Natural killer cell treated with Interleukin-12 subunit alpha and Interleukin-12 subunit beta and Interleukin-15 and Interleukin-18, amount 100 ng/mL, for 72 hours (primary cell): Measurements from ENCODE around the gene CFAP97D2. TPM values are rescaled to one million over a fixed set of nuclear protein-coding genes. Genes with fewer than 3 reads are reported as not detected.

Experiments
- ATAC-seq, 2 donors: fragments of 150-1000 bp; cut with Tn5 transposase in 1 of 2; sonication (Bioruptor Pico), chemical (Tn5 transposase) in 1 of 2; 2 replicates each; pipeline ENCODE4 v1.10.0; 2021
- DNase-seq: peaks from one replicate; pipeline ENCODE4 v3.0.0; 2022; ENCODE audit warnings: low spot score
- H3K27ac Mint-ChIP-seq, 2 donors: 1 replicate in 1 of 2; 2 replicates in 1 of 2; pipeline ENCODE4 v1.8.0; 2022; ENCODE audit warnings: mixed read lengths in 2 of 2, mild to moderate bottlenecking in 1 of 2, moderate library complexity in 1 of 2
- H3K27me3 Mint-ChIP-seq, 2 donors: 1 replicate in 1 of 2; 2 replicates in 1 of 2; pipeline ENCODE4 v1.8.0; 2022; ENCODE audit warnings: mixed read lengths in 2 of 2
- H3K36me3 Mint-ChIP-seq: one replicate; pipeline ENCODE4 v1.8.0; 2022; ENCODE audit warnings: mixed read lengths
- H3K4me1 Mint-ChIP-seq, 2 donors: 1 replicate in 1 of 2; 2 replicates in 1 of 2; pipeline ENCODE4 v1.8.0; 2022; ENCODE audit warnings: low read depth in 2 of 2, mixed read lengths in 2 of 2, mild to moderate bottlenecking in 1 of 2
- H3K4me3 Mint-ChIP-seq: one replicate; pipeline ENCODE4 v1.8.0; 2022; ENCODE audit warnings: mixed read lengths
- H3K9me3 Mint-ChIP-seq: 2 replicates; pipeline ENCODE4 v1.8.0; 2022; ENCODE audit warnings: mixed read lengths
- total RNA-seq, 2 donors: library from RNA; stranded (reverse); gene quantifications; one replicate each; pipeline ENCODE4 v1.2.3, GENCODE V29; 2022

The CFAP97D2 gene
- total RNA-seq, 2 donors from 2014 or later = not detected

GRCh38 chr13:114136576-114136975, 42.5 kb upstream of the CFAP97D2 start:
- Mint-ChIP-seq H3K27me3 (no peaks in the 10 kb centered on the region), H3K27ac (no peak overlapping the region), H3K36me3 (no peaks in the 10 kb centered on the region), H3K9me3 (no peaks in the 10 kb centered on the region), H3K4me3 (no peak overlapping the region), H3K4me1 (peaks cover 9 to 12% of the 10 kb centered on the region in 2 donors)
- ATAC-seq (no peak), DNase-seq (no peak)

DNA sequence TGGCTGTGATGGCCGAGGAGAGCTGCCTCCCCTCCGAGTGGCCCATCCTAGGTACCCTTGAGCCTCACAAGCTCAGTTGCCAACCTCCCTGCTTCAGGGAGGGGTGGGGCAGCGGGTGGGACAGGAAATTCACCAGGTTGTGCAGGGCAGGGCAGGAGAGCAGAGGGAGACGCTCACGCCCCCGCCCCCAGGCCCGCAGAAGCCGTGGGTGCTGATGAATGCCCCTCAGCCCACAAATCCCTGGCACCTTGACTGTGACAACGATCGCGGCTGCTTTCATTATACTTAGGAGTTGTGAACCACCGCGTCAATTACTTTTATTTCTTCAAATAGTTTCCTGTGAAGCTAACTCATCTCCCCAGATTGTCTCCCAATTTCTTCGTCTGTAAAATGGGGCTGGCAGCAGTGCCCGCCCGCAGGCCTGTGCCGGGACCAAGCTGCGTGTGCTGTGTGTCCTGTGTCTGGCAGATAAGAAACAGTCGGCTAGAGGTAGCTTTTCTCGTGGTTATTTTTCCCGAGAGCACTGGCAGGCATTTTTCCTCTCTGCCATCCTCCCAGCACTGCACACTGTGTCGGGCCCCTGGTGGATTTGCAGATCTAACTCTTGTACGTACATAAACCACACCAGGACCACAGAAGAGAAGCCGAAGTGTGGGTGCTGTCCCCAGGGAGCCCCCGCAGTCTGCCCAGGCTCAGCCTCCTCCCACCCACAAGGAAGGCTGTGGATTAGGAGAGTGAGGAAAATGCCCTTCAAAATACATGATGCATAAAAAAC, 38.7 kb upstream of the CFAP97D2 start:
- Mint-ChIP-seq H3K36me3 (no peaks in the 10 kb centered on the region), H3K4me1 (peaks cover 9 to 12% of the 10 kb centered on the region in 2 donors), H3K4me3 (no peak overlapping the region), H3K9me3 (no peaks in the 10 kb centered on the region), H3K27me3 (no peaks in the 10 kb centered on the region), H3K27ac (no peak overlapping the region)
- DNase-seq (no peak), ATAC-seq (no peak)

DNA sequence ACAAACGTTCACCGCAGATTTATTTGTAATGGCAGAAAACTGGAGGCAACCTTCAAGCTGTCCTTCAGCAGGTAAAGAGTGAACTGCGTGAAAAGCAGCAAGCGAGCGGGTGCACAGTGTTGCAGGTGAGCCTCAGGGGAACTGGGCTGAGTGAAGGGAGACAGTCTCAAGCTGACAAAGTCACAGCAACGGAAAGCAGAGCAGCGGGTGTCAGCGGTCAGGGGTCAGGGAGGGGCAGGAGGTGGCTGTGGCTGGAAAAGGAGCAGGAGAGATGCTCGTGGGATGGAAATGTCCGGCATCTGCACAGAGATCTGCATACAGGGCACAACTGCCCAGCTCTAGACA, 38.2 kb upstream of the CFAP97D2 start:
- no peaks in the 10 kb centered on the region for H3K27me3 Mint-ChIP-seq
- no peaks in the 10 kb centered on the region for H3K9me3 Mint-ChIP-seq
- no peak overlapping the region for H3K4me3 Mint-ChIP-seq
- H3K36me3 Mint-ChIP-seq = no peaks in the 10 kb centered on the region
- H3K4me1 Mint-ChIP-seq = peaks cover 15% of the 10 kb centered on the region in 2 donors
- DNase-seq = no peak
- ATAC-seq = peak in 1 of 2 donors; percentile 34
- H3K27ac Mint-ChIP-seq = no peak overlapping the region

GRCh38 chr13:114141261-114141996, 37.6 kb upstream of the CFAP97D2 start:
- ATAC-seq = no peak
- no peaks in the 10 kb centered on the region for H3K36me3 Mint-ChIP-seq

DNA sequence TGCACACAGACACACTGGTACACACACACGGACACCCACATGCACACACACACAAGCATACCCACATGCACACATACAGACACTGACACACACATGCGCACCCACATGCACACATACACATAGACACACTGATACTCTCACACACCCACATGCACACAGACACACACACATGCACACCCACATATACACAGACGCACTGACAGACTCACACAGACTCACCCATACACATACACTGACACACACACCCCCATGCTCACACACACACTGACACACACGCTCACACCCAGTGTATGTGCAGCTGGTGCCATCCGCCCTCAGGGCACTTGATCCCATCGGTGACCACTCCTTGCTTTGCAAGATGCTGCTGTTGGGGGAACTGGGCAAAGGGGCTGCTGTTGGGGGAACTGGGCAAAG, 36.9 kb upstream of the CFAP97D2 start:
- DNase-seq (no peak), ATAC-seq (peak; percentile 2 to 13)
- no peaks in the 10 kb centered on the region for H3K36me3 Mint-ChIP-seq
- H3K9me3 Mint-ChIP-seq = no peaks in the 10 kb centered on the region
- H3K27ac Mint-ChIP-seq = no peak overlapping the region
- no peaks in the 10 kb centered on the region for H3K27me3 Mint-ChIP-seq
- H3K4me1 Mint-ChIP-seq = peaks cover 27% of the 10 kb centered on the region in 2 donors
- H3K4me3 Mint-ChIP-seq = no peak overlapping the region

More at GRCh38 chr13:114141261-114141996, 37.6 kb upstream of the CFAP97D2 start:
- H3K9me3 Mint-ChIP-seq = no peaks in the 10 kb centered on the region
- no peak overlapping the region for H3K4me3 Mint-ChIP-seq
- H3K4me1 Mint-ChIP-seq = peaks cover 20 to 21% of the 10 kb centered on the region in 2 donors
- DNase-seq = no peak
- H3K27ac Mint-ChIP-seq = no peak overlapping the region
- H3K27me3 Mint-ChIP-seq = no peaks in the 10 kb centered on the region

DNA sequence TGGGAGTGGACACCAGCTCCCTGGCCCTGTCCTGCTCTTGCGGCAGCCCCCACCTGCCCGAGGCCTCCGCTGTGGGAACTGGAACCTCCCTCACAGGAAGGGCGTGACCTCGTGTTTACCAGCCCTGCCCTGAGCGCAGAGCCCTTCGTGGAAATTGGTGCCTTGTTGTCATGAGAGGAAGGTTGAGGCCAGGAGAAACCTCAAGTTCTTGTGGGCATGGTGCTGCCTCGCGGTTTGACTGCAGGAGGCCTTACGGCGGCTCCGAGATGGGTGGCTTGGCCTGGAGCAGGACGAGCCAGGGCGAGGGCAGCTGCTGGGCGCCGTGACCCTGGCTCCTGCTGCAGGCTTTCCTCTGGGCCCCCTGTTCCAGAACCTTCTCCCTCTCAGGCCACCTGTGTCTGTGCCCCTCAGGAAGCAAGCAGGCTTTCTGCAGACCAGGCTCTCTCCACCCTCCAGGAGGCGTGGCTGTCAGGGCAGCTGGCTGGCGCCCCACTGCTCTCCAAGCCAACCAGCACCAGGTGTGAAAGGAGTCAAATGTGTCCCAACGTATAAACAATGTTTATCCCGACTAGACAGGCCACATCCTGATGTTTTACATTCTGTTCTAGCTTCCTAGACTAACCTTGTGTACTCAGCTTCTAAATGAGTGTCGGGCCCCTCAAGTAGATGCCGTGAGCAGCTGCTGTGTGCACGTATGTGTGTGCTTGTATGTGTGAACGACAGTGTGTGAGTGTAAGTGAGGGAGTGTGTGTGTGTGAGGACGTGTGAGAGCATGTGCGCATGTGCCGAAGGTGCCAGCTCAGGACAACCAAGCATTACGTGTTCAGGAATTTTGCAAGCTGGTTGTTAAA, 36.2 kb upstream of the CFAP97D2 start:
- ATAC-seq (peak; percentile 89), DNase-seq (peak; percentile 86)
- no peaks in the 10 kb centered on the region for H3K27me3 Mint-ChIP-seq
- H3K36me3 Mint-ChIP-seq = no peaks in the 10 kb centered on the region
- H3K27ac Mint-ChIP-seq = no peak overlapping the region
- H3K4me3 Mint-ChIP-seq = no peak overlapping the region
- H3K4me1 Mint-ChIP-seq = peaks cover 28 to 30% of the 10 kb centered on the region in 2 donors
- no peaks in the 10 kb centered on the region for H3K9me3 Mint-ChIP-seq

GRCh38 chr13:114143806-114144605, 35.1 kb upstream of the CFAP97D2 start:
- no peaks in the 10 kb centered on the region for H3K9me3 Mint-ChIP-seq
- DNase-seq (no peak), ATAC-seq (no peak)
- H3K27me3 Mint-ChIP-seq = no peaks in the 10 kb centered on the region
- H3K36me3 Mint-ChIP-seq = no peaks in the 10 kb centered on the region
- no peak overlapping the region for H3K4me3 Mint-ChIP-seq
- H3K4me1 Mint-ChIP-seq = peaks cover 38 to 41% of the 10 kb centered on the region in 2 donors
- H3K27ac Mint-ChIP-seq = no peak overlapping the region

GRCh38 chr13:114144606-114145244, 34.3 kb upstream of the CFAP97D2 start:
- no peak for DNase-seq
- Mint-ChIP-seq H3K27me3 (no peaks in the 10 kb centered on the region), H3K4me1 (peaks cover 45 to 46% of the 10 kb centered on the region in 2 donors), H3K4me3 (peak overlapping the region; percentile 36), H3K9me3 (no peaks in the 10 kb centered on the region), H3K27ac (peak overlapping the region in 1 of 2 donors; percentile 49), H3K36me3 (no peaks in the 10 kb centered on the region)
- no peak for ATAC-seq

GRCh38 chr13:114145256-114145655, 33.8 kb upstream of the CFAP97D2 start:
- Mint-ChIP-seq H3K27me3 (no peaks in the 10 kb centered on the region), H3K4me3 (peak overlapping the region; percentile 36), H3K4me1 (peaks cover 50 to 52% of the 10 kb centered on the region in 2 donors), H3K36me3 (no peaks in the 10 kb centered on the region), H3K9me3 (no peaks in the 10 kb centered on the region), H3K27ac (peak overlapping the region in 1 of 2 donors; percentile 49)
- DNase-seq (peak; percentile 15), ATAC-seq (no peak)

DNA sequence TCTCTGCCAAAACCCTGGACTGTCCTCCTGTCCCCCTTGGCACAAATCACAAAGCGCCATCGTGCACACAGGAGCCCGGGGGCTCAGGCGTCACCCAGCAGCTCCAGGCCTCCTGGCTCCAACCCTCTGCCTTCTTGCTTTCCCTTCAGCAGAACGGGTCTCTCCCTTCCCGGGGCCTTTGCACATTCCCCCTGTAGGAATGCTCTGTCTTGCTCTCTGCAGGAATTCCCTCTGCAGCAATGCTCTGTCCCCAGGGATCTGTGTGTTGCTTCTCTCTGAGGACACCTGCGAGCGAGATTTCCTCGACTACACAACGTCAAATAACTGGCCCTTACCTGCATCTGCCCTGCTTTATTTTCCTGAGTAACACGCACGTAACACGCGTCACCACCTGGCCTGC, 33.3 kb upstream of the CFAP97D2 start:
- Mint-ChIP-seq H3K4me3 (no peak overlapping the region), H3K9me3 (no peaks in the 10 kb centered on the region), H3K27ac (no peak overlapping the region), H3K27me3 (no peaks in the 10 kb centered on the region), H3K4me1 (peaks cover 51 to 56% of the 10 kb centered on the region in 2 donors), H3K36me3 (no peaks in the 10 kb centered on the region)
- DNase-seq = no peak
- ATAC-seq = no peak

GRCh38 chr13:114146173-114146572, 32.9 kb upstream of the CFAP97D2 start:
- ATAC-seq (no peak), DNase-seq (no peak)
- Mint-ChIP-seq H3K36me3 (no peaks in the 10 kb centered on the region), H3K4me1 (peaks cover 54 to 61% of the 10 kb centered on the region in 2 donors), H3K27me3 (no peaks in the 10 kb centered on the region), H3K9me3 (no peaks in the 10 kb centered on the region), H3K4me3 (peak overlapping the region; percentile 34), H3K27ac (peak overlapping the region in 1 of 2 donors; percentile 64)

DNA sequence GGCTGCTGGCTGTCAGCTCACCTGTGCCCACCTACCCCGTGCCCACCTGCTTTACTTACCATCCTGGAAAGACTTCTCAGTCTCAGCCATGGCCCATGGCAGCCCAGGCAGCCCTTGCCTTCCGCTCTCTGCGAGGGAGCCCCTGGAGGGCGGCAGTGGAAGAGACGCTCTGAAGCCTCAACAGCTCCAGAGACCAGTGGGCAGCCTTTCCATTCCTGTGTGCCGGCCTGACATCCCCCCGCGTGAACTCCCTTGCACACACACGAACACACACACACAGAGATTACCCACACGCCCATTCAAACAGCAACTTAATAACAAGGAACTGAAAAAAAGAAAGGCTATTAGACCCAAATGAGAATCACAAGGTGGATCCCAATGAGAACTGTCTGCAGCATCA, 32.4 kb upstream of the CFAP97D2 start:
- Mint-ChIP-seq H3K4me1 (peaks cover 56 to 63% of the 10 kb centered on the region in 2 donors), H3K27me3 (no peaks in the 10 kb centered on the region), H3K9me3 (no peaks in the 10 kb centered on the region), H3K27ac (peak overlapping the region in 1 of 2 donors; percentile 64), H3K36me3 (no peaks in the 10 kb centered on the region), H3K4me3 (peak overlapping the region; percentile 34)
- ATAC-seq = no peak
- DNase-seq = no peak
